ENCODE measurements around the gene TPPP3.
"Not testable (repeated sequence)": the region's sequence is repeated elsewhere in the genome, so short reads cannot be mapped to it uniquely, and the experiment has no call there.

Gene TPPP3

DNA sequence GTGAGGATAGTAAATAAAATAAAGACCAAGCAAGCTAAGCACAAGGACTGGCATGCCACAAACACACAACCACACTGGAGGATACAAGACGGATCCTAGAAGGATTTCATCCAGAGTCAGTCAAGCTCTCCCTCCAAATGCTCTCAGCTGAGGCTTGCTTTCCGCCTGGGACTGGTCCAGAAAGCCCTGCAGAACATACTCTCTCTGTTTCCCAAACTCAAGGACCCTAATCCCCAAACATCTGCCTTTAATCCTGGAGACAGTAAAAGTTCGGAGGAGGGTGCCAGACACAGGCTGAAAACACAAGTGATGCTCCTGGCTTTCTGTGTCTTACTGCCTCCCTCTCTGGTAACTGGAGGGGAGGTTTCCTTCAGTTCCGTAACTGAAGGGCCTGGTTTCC is 32.3 kb upstream of the TPPP3 start:
- DNase-seq, result no peak

- no peak for DNase-seq
Observed at GRCh38 chr16:67425061-67425460, 31.8 kb upstream of the TPPP3 start.

- no peak for DNase-seq
Observed at GRCh38 chr16:67424261-67424615, 30.9 kb upstream of the TPPP3 start.

GRCh38 chr16:67423611-67424260 is 30.4 kb upstream of the TPPP3 start:
- DNase-seq, result no peak

DNA sequence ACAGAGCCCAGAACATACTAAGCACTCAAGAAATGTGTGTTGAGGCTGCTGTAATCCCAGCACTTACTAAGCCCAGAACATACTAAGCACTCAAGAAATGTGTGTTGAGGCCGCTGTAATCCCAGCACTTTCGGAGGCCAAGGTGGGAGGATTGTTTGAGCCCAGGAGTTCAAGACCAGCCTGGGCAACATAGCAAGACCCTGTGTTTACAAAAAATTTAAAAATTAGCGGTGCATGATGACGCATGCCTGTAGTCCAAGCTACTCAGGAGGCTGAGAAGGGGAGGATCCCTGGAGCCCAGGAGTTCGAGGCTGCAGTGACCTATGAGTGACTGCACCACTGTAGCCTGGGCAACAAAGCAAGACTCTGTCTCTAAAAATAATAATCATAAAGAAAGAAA is 29.7 kb upstream of the TPPP3 start:
- DNase-seq, result no peak

GRCh38 chr16:67421030-67421429 is 27.7 kb upstream of the TPPP3 start:
- no peak for DNase-seq

- DNase-seq, result no peak
Observed at GRCh38 chr16:67419931-67420330, 26.6 kb upstream of the TPPP3 start.

- DNase-seq, result no peak
Observed at GRCh38 chr16:67419502-67419901, 26.2 kb upstream of the TPPP3 start.

GRCh38 chr16:67417333-67418061 is 24.2 kb upstream of the TPPP3 start:
- DNase-seq, result no peak

DNA sequence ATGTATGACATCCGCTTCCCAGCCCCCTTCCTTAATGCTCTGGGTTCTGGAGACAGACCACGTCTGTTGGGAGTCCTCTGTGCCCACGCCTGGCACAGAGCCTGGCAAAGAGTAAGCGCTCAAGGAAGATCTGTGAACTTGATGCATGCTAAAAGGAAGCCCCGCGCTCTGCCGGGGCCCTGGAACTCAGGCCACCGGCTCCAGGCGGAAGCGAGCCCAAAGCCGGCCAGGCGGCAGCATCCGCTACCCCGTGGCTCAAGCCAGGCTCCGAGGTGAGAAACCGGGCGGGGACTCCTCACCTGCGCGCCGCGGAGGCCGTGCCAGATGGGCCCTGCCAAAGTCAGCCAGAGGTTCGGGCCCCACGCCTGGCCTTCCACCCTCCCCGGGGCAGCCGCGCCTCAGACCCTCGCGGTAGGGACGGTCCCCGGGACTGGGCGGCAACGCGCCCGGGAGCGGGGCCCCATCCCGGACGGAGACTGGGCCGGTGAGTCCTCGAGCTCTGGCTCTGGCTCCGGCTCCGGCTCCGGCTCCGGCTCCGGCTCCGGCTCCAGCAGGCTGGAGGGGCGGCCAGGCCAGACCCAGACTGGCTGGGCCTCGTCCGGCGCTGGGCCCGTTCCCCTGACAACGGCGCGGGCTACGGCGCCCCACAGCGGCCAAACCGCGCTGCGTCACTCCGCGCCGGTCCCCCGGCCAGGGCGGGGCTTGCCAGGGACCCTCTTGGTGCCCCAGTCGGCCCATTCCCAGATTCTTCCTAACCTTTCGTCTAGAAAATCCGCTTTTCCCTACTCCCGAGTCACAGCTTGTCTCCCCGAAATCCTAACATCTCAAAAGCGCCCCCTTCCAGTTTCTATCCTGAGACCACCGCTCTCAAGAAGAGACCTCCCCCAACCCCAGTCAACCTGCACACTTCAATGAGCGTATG is 22.8 kb upstream of the TPPP3 start, which contains the start of gene ZDHHC1:
TSS of gene ZDHHC1 (minus strand) at position 606 of the 922 bp plus-strand sequence. CDS start 8,702 bp downstream, outside the sequence.
- DNase-seq, result peak; percentile 49

DNA sequence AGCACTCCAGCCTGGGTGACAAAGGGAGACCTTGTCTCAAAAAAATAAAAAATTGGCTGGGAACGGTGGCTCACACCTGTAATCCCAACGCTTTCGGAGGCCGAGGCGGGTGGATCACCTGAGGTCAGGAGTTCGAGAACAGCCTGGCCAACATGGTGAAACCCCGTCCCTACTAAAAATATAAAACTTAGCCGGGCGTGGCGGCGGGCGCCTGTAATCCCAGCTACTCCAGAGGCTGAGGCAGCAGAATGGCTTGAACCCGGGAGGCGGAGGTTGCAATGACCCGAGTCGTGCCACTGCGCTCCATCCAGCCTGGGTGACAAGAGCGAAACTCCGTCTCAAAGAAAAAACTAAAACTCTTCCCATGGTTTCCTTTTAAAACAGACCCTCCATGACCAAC is 22.1 kb upstream of the TPPP3 start:
- not testable (repeated sequence) for DNase-seq

DNA sequence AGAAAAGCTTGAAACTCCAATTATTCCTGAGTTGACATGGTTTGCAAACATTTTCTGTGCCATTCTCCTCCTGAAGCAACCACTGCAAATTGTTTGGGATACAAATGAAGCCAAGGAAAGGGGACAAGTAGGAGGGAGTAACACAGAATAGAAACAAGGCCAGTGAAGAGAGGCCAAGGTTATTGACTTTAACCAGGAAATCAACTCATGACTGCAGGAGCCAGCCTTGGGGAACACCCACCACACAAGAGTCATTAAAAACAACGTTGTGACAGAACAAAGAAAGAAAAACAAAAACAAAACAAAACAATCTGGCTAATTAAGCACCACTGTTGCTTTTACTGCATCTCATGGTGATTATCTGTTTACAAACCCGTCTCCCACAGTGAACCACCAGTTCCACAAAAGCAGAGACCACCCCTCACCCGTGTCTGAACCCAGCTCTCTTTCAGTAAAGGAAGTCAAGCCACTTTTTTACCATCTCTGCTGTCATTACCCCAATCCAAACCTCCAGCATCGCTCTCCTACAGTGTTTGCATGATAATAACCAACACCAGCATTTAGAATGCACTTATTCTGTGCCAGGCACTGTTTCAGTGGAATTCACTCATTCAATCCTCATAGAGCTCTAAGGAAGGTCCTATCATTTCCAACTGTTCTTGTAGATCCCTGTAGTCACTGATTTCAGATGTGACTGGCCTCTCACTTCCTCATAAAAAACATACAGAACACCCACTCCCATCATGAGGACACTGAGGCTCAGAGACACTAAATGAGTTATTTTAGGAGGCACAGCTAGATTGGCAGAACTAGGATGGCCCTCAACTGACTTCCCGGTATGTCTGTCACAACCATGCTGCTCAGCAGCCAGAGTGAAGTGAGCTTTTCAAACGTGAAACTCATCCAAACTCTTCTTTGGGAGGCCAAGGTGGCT is 20.9 kb upstream of the TPPP3 start:
- DNase-seq, result no peak

- no peak for DNase-seq
Observed at GRCh38 chr16:67412294-67412693, 19.0 kb upstream of the TPPP3 start.

DNA sequence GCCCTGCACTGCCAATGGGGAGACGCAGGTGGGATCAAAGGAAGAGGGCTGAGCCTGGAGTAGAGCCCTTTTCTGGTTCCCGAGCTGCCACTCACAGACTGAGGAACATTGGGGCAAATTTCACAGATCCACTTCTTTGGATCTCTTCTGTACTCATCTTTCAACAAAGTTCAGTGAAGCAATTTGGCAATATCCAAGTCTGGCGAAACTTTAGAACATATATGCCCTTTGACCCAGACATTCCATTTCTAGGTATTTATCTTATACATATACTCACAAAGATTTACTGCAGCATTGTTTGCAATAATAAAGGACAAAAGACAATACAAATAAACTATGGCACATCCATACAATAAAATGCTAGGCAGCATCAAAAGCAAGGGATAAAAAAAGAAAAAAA is 18.0 kb upstream of the TPPP3 start:
- DNase-seq, result no peak

GRCh38 chr16:67409631-67410030 is 16.3 kb upstream of the TPPP3 start:
- no peak for DNase-seq

- DNase-seq, result no peak
Observed at GRCh38 chr16:67407788-67408452, 14.6 kb upstream of the TPPP3 start.

GRCh38 chr16:67407176-67407787 is 14.0 kb upstream of the TPPP3 start:
- no peak for DNase-seq

- no peak for DNase-seq
Observed at GRCh38 chr16:67406111-67406971, 13.0 kb upstream of the TPPP3 start.

GRCh38 chr16:67405336-67405735 is 12.0 kb upstream of the TPPP3 start:
- no peak for DNase-seq

DNA sequence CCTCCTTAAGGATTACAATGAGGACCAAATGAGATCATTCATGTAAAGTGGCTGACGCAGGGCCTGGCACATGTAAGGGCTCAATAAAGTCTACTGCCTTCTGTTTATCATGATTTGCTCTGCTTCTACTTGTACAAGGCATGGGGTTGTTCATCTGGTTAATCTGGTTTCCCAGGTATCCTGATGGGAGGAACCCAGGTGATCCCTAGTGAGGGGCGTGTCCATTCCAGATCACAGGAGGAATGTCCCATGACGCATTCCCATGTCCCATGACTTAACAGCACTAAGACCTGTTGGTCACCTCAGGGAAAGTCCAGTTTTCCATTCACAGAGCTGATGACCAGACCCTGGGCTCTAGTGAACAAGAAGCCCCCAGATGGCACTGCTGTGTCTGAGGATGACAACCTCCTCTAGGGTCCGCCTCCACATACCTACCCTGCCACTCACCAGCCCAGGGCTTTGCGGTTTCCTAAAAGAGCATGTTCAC is 11.5 kb upstream of the TPPP3 start:
- no peak for DNase-seq
